Trophoblast cell (in vitro differentiated cells and primary cell): ENCODE measurements around the gene KCNQ4.

ENCODE experiments used
- DNase-seq, 2 donors: peaks; one replicate each; pipeline ENCODE4 v3.0.0-alpha.2; 2016
- H2AFZ ChIP-seq: 2 replicates; pipeline ENCODE4 v1.6.1; 2013; ENCODE audit warnings: low read length, moderate library complexity, mild to moderate bottlenecking; ENCODE audit not compliant: insufficient read depth, poor library complexity
- H2AK5ac ChIP-seq: 2 replicates; pipeline ENCODE4 v1.6.1; 2013; ENCODE audit warnings: mild to moderate bottlenecking, low read length
- H2BK120ac ChIP-seq: 2 replicates; pipeline ENCODE4 v1.6.1; 2013; ENCODE audit warnings: low read length, mild to moderate bottlenecking, moderate library complexity; ENCODE audit not compliant: insufficient read depth, poor library complexity
- H2BK12ac ChIP-seq: 2 replicates; pipeline ENCODE4 v1.6.1; 2013; ENCODE audit warnings: mild to moderate bottlenecking, low read length, moderate library complexity
- H2BK5ac ChIP-seq: 2 replicates; pipeline ENCODE4 v1.6.1; 2013; ENCODE audit warnings: low read length, low read depth, moderate library complexity, mild to moderate bottlenecking; ENCODE audit not compliant: poor library complexity
- H3K14ac ChIP-seq: 2 replicates; pipeline ENCODE4 v1.6.1; 2013; ENCODE audit warnings: mild to moderate bottlenecking, low read length
- H3K18ac ChIP-seq: 2 replicates; pipeline ENCODE4 v1.6.1; 2013; ENCODE audit warnings: mild to moderate bottlenecking, low read length
- H3K23ac ChIP-seq: 2 replicates; pipeline ENCODE4 v1.6.1; 2013; ENCODE audit warnings: low read length
- H3K27ac ChIP-seq: 2 replicates; pipeline ENCODE4 v1.5.1; 2013; ENCODE audit warnings: low read depth, mild to moderate bottlenecking, inconsistent platforms, low read length, moderate library complexity
- H3K27me3 ChIP-seq: 2 replicates; pipeline ENCODE4 v1.6.1; 2013; ENCODE audit warnings: inconsistent platforms, mild to moderate bottlenecking, low read length, moderate library complexity; ENCODE audit not compliant: insufficient read depth
- H3K36me3 ChIP-seq, 2 experiments: 1 replicate in 1 of 2; 2 replicates in 1 of 2; pipeline ENCODE4 v1.6.1; 2013; ENCODE audit warnings: low read length in 2 of 2, mild to moderate bottlenecking in 2 of 2, moderate library complexity in 1 of 2; ENCODE audit not compliant: insufficient read depth in 2 of 2, control insufficient read depth in 1 of 2
- H3K4ac ChIP-seq: 2 replicates; pipeline ENCODE4 v1.6.1; 2013; ENCODE audit warnings: low read depth, mild to moderate bottlenecking, low read length, moderate library complexity
- H3K4me1 ChIP-seq, 2 experiments: 1 replicate in 1 of 2; 2 replicates in 1 of 2; pipeline ENCODE4 v1.6.1; 2013; ENCODE audit warnings: low read length in 2 of 2, mild to moderate bottlenecking in 2 of 2, moderate library complexity in 1 of 2; ENCODE audit not compliant: insufficient read depth in 2 of 2, control insufficient read depth in 1 of 2
- H3K4me2 ChIP-seq: 2 replicates; pipeline ENCODE4 v1.6.1; 2013; ENCODE audit warnings: inconsistent platforms, mild to moderate bottlenecking, low read length, moderate library complexity
- H3K4me3 ChIP-seq: 2 replicates; pipeline ENCODE4 v1.5.1; 2013; ENCODE audit warnings: mild to moderate bottlenecking, low read depth, low read length, inconsistent platforms
- H3K79me1 ChIP-seq: one replicate; pipeline ENCODE4 v1.6.1; 2013; ENCODE audit warnings: low read length
- H3K79me2 ChIP-seq: 2 replicates; pipeline ENCODE4 v1.6.1; 2013; ENCODE audit warnings: low read length, mild to moderate bottlenecking; ENCODE audit not compliant: control insufficient read depth, insufficient read depth, poor library complexity
- H3K9ac ChIP-seq: 2 replicates; pipeline ENCODE4 v1.6.1; 2013; ENCODE audit warnings: mild to moderate bottlenecking, low read length
- H3K9me3 ChIP-seq: 2 replicates; pipeline ENCODE4 v1.6.1; 2013; ENCODE audit warnings: low read depth, mild to moderate bottlenecking, control low read depth, inconsistent platforms, low read length; ENCODE audit not compliant: insufficient read depth
- H4K12ac ChIP-seq: 2 replicates; pipeline ENCODE4 v1.6.1; 2013; ENCODE audit warnings: low read depth, mild to moderate bottlenecking, low read length, moderate library complexity
- H4K8ac ChIP-seq: 2 replicates; pipeline ENCODE4 v1.6.1; 2013; ENCODE audit warnings: low read depth, mild to moderate bottlenecking, low read length, moderate library complexity
- H4K91ac ChIP-seq: one replicate; pipeline ENCODE4 v1.6.1; 2013; ENCODE audit warnings: low read depth, mild to moderate bottlenecking, low read length, moderate library complexity
- WGBS: extraction: QIAGEN DNeasy Blood & Tissue Kit; methylation state at CpG from one replicate; pipeline ENCODE4 v1.1.7; 2013; ENCODE audit warnings: missing lambda C conversion rate; ENCODE audit not compliant: insufficient read length, insufficient coverage; ENCODE audit errors: extremely low coverage; 5-methylcytosine and 5-hydroxymethylcytosine counted together

KCNQ4 gene

GRCh38 chr1:40833979-40834378 is 50.4 kb downstream of the KCNQ4 start:
- H3K18ac ChIP-seq, result no peak overlapping the region
- no peak overlapping the region for H3K4me3 ChIP-seq
- H2BK5ac ChIP-seq, result no peak overlapping the region
- no peak overlapping the region for H3K4me2 ChIP-seq
- no peak overlapping the region for H2AFZ ChIP-seq
- H3K4me1 ChIP-seq, result peaks cover 0 to 2% of the 10 kb centered on the region in 2 experiments
- no peak overlapping the region for H3K14ac ChIP-seq
- H3K36me3 ChIP-seq, result no peaks in the 10 kb centered on the region
- no peak overlapping the region for H2AK5ac ChIP-seq
- no CpG with 5 or more reads among the region's 1 CpG for WGBS
- H3K27ac ChIP-seq, result no peak overlapping the region
- no peak for DNase-seq
- H3K23ac ChIP-seq, result no peak overlapping the region
- H3K27me3 ChIP-seq, result no peaks in the 10 kb centered on the region
- H3K79me2 ChIP-seq, result no peaks in the 10 kb centered on the region
- no peak overlapping the region for H4K91ac ChIP-seq
- H4K8ac ChIP-seq, result no peak overlapping the region
- H2BK12ac ChIP-seq, result no peak overlapping the region
- no peaks in the 10 kb centered on the region for H3K79me1 ChIP-seq
- H3K9ac ChIP-seq, result no peak overlapping the region
- H3K4ac ChIP-seq, result no peak overlapping the region
- H3K9me3 ChIP-seq, result peaks cover 2% of the 10 kb centered on the region
- no peak overlapping the region for H2BK120ac ChIP-seq
- no peak overlapping the region for H4K12ac ChIP-seq

GRCh38 chr1:40834968-40835545 is 51.5 kb downstream of the KCNQ4 start:
- DNase-seq, result peak; percentile 8 to 39
- Histone ChIP-seq H3K4ac (no peak overlapping the region), H2BK12ac (no peak overlapping the region), H4K12ac (no peak overlapping the region), H4K8ac (no peak overlapping the region), H3K9ac (no peak overlapping the region), H3K4me1 (peaks cover 0 to 2% of the 10 kb centered on the region in 2 experiments), H3K9me3 (peaks cover 2% of the 10 kb centered on the region), H2BK5ac (no peak overlapping the region), H3K36me3 (no peaks in the 10 kb centered on the region), H3K23ac (no peak overlapping the region), H4K91ac (no peak overlapping the region), H3K18ac (no peak overlapping the region), H3K4me2 (no peak overlapping the region), H3K79me1 (no peaks in the 10 kb centered on the region), H2AK5ac (no peak overlapping the region), H2BK120ac (no peak overlapping the region), H3K79me2 (no peaks in the 10 kb centered on the region), H3K14ac (no peak overlapping the region), H2AFZ (no peak overlapping the region), H3K4me3 (no peak overlapping the region), H3K27me3 (no peaks in the 10 kb centered on the region), H3K27ac (no peak overlapping the region)
- WGBS, result no CpG with 5 or more reads among the region's 11 CpGs

- H3K14ac ChIP-seq, result no peak overlapping the region
- peaks cover 0 to 2% of the 10 kb centered on the region in 2 experiments for H3K4me1 ChIP-seq
- no peak overlapping the region for H3K4me2 ChIP-seq
- H3K18ac ChIP-seq, result no peak overlapping the region
- H3K23ac ChIP-seq, result no peak overlapping the region
- no peak overlapping the region for H4K91ac ChIP-seq
- no peak overlapping the region for H3K9ac ChIP-seq
- H3K27ac ChIP-seq, result no peak overlapping the region
- DNase-seq, result no peak
- WGBS, result 100% methylated on average over 1 of the region's 4 CpGs
- H4K8ac ChIP-seq, result no peak overlapping the region
- H2BK5ac ChIP-seq, result no peak overlapping the region
- no peak overlapping the region for H2BK120ac ChIP-seq
- no peak overlapping the region for H2AK5ac ChIP-seq
- H2AFZ ChIP-seq, result no peak overlapping the region
- no peaks in the 10 kb centered on the region for H3K79me1 ChIP-seq
- no peaks in the 10 kb centered on the region for H3K36me3 ChIP-seq
- no peak overlapping the region for H2BK12ac ChIP-seq
- H3K9me3 ChIP-seq, result no peaks in the 10 kb centered on the region
- no peak overlapping the region for H4K12ac ChIP-seq
- no peaks in the 10 kb centered on the region for H3K27me3 ChIP-seq
- no peak overlapping the region for H3K4me3 ChIP-seq
- H3K4ac ChIP-seq, result no peak overlapping the region
- no peaks in the 10 kb centered on the region for H3K79me2 ChIP-seq
Measured at GRCh38 chr1:40836283-40836682, 52.7 kb downstream of the KCNQ4 start.

- Histone ChIP-seq H3K9me3 (no peaks in the 10 kb centered on the region), H4K12ac (no peak overlapping the region), H3K79me2 (no peaks in the 10 kb centered on the region), H2BK120ac (no peak overlapping the region), H3K27me3 (no peaks in the 10 kb centered on the region), H3K4me1 (peaks cover 0 to 2% of the 10 kb centered on the region in 2 experiments), H3K36me3 (no peaks in the 10 kb centered on the region), H3K4me2 (no peak overlapping the region), H4K8ac (no peak overlapping the region), H3K4ac (no peak overlapping the region), H2BK12ac (no peak overlapping the region), H3K4me3 (peak overlapping the region; percentile 45), H3K23ac (no peak overlapping the region), H2AFZ (no peak overlapping the region), H2BK5ac (no peak overlapping the region), H3K9ac (no peak overlapping the region), H3K18ac (no peak overlapping the region), H2AK5ac (no peak overlapping the region), H3K14ac (no peak overlapping the region), H3K27ac (no peak overlapping the region), H4K91ac (no peak overlapping the region), H3K79me1 (no peaks in the 10 kb centered on the region)
- WGBS, result no CpG with 5 or more reads among the region's 24 CpGs
- DNase-seq, result no peak
Measured at GRCh38 chr1:40837601-40838000, 54.0 kb downstream of the KCNQ4 start.
